Measurements from ENCODE around the gene IL4R.

DNA sequence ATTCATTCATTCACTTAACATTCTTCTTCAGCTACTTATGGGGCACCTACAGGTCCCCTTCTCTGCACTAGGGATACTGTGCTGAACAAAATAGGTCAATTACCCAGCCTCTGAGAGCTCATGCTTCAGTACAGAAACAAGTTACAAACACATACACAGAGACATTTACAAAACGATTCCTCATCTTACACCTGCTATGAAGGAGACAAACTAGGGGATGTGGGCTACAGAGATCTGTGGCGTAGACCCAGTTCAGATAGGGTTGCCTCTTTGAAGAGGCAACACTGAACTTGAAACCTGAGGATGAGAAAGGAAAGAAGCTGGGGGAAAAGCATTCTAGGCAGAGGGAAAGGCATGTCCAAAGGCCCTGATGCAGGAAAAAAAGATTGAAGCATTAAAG lies 93.4 kb downstream of the IL4R start:
- TF ChIP-seq, protein P1, sequence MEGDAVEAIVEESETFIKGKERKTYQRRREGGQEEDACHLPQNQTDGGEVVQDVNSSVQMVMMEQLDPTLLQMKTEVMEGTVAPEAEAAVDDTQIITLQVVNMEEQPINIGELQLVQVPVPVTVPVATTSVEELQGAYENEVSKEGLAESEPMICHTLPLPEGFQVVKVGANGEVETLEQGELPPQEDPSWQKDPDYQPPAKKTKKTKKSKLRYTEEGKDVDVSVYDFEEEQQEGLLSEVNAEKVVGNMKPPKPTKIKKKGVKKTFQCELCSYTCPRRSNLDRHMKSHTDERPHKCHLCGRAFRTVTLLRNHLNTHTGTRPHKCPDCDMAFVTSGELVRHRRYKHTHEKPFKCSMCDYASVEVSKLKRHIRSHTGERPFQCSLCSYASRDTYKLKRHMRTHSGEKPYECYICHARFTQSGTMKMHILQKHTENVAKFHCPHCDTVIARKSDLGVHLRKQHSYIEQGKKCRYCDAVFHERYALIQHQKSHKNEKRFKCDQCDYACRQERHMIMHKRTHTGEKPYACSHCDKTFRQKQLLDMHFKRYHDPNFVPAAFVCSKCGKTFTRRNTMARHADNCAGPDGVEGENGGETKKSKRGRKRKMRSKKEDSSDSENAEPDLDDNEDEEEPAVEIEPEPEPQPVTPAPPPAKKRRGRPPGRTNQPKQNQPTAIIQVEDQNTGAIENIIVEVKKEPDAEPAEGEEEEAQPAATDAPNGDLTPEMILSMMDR (IDR thresholded peaks at IDR 0.05): no peak
- no peak for TF ChIP-seq POLR2AphosphoS5 (IDR thresholded peaks at IDR 0.05; ENCODE audit: low read depth, low read length)

All from Panc1 (cell line).